Measurements from ENCODE around the gene TWF2.

The TWF2 gene

DNA sequence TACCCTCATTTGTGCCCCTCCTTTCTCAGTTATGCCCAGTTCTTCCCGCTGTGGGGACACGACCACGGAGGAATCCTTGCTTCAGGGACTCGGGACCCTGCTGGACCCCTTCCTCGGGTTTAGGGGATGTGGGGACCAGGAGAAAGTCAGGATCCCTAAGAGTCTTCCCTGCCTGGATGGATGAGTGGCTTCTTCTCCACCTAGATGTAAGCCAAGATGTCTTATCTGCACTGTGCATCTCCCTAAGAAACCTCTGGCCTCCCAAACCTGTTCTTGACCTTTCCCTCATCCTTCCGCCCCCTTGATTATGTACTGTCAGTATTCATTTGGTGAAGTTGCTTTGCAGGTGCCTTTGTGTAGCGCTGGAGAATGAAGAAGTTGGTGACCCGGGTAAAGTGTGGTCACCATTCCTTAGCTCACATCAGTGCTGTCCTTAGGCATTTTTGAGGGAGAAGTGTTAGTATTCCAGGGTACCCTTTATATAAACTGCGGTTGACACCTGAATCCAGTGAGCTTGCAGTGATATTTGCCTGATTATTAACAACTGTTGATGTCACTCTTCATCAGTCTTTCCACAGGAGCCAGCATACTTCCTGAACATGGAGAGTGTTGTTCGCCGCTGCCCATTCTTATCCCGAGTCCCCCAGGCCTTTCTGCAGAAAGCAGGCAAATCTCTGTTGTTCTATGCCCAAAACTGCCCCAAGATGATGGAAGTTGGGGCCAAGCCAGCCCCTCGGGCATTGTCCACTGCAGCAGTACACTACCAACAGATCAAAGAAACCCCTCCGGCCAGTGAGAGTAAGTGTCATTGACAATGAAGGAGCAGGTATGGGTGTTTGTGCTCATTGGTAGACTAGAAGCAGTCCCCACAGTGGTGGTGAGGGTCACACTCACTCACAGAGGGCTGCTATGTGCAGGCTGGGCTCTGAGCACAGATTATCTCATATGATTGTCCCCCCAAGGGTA lies 40.0 kb downstream of the TWF2 start:
- DNase-seq = no peak

DNA sequence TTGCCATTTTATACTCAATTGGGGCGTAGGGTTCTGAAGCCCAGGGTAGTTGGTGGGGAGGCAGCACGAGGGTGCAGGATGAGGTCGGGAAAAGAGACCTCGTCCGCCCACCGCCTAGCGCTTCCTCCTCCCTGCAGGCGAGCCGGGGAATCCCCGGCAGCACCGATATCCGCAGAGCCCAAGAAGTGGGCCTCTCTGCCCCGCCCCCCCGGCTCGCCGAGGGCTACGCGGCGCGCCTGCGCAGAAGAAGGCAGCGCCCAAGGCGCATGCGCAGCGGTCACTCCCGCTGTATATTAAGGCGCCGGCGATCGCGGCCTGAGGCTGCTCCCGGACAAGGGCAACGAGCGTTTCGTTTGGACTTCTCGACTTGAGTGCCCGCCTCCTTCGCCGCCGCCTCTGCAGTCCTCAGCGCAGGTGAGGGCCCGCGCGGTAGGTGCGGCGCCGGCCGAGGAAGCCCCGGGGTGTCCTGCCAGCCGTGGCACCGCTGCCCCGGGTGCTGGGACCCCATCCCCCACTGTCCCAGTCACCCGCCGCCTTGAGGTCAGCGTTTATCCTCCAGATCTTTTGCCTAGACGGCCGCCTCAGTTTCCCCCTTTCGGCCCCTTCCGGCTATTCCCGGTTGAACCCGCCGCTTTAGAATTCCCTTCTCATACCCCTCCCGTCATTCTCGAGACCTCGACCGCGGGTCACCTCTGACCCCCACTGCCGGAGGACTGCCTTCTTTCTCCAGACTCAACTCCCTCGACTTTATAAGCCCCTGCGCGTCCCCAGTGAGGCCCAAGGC lies 40.9 kb downstream of the TWF2 start, which contains the start of gene ALAS1:
TSS of gene ALAS1 (plus strand) at position 319 of the 784 bp plus-strand sequence. CDS start 1,082 bp downstream, outside the sequence.
- peak; percentile 58 for DNase-seq

DNA sequence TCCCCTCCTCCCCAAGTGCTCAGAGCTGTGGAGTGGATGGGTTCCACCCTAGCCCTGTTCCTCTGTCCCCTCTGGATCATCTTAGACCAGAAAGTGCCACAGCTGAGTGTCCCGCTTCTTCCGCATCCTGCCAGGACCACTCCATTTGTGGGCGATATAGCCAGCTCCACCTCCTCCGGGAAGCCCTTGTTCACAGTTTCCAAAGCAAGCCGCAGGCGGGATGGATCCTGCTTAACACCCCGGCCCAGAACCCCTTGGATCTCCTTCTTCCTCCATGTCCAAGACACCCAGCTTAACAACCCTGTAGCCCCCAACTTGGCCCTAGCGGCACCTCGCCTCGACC lies 41.5 kb downstream of the TWF2 start:
- no peak for DNase-seq

DNA sequence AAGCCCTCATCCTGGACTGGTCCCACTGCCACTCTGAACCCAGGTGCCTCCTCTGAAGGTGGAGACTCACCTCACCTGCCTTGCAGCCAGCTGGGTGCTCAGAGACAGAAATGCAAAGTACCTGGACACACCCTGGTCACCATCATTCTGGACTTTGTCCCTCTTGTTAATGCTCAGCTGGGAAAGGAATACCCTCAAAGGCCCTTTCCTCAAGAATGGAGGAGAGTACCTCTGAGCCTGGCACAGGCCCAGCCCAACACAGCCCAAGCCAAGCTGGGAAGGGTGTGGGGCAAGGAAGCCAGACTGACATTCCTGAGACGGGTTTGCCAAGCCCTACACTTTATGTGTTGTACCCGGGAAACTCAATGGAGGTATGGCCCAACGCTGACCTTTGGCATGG lies 42.0 kb downstream of the TWF2 start:
- DNase-seq = no peak

DNA sequence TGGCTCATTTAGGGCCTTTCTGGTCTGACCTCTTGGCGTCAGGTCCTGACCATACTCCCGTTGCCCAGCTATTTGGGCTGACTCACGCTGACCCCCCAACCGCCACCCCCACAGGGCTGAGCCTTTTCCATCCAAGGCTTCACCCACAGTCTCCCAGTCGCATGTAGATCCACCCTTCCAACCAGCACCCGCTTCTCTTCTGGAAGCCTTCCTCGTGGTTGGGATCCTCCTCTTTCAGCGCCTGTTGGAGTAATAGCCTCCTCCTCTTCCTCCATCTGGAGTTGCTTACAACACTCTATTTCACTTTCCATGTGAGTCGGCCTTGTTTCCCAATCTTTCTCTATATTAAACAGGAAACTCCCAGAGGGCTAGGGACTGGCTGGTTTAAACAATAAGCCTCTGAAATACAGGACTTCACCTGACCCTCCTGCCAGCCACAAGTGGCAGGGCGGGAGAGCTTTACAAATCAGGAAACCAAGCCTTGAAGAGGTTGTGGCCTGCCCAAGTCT lies 43.1 kb downstream of the TWF2 start:
- no peak for DNase-seq

DNA sequence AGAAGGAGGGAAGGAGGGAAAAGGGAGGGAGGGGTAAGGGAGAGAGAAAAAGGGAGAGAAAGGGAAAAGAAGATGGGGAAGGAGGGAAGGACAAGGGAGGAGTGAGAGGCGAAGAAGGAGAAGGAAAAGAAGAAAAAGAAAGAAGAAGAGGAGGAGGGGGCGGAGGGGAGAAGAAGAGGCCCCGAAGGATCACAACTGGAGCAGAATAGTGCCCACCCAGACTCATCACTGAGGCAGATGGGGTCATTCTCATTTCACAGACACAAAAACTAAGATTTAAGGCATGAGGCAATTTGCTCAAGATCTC lies 43.7 kb downstream of the TWF2 start:
- DNase-seq = no peak

- DNase-seq = no peak
Measured at GRCh38 chr3:52194485-52195290, 44.3 kb downstream of the TWF2 start.

GRCh38 chr3:52193065-52193464 lies 45.9 kb downstream of the TWF2 start:
- DNase-seq = no peak

DNA sequence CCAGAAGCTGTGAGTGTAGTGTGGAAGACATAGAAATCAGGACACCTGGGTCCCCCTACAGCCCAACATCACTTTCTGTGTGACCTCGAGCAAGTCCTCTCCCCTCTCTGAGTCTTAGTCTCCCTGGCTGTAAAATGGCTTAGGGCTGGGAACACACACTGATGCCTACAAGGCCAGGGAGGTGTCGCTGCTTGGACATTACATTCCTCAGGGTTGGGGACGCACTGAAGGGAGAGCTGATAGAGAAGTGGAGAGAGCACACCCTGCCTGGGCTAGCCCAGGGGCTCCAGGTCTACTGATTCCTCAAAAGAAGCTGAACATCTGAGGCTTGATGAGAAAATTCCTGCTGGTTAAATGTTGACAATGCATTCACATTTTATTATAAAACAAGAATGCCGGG lies 47.3 kb downstream of the TWF2 start:
- no peak for DNase-seq

- DNase-seq = no peak
Measured at GRCh38 chr3:52190294-52191074, 48.5 kb downstream of the TWF2 start.

DNA sequence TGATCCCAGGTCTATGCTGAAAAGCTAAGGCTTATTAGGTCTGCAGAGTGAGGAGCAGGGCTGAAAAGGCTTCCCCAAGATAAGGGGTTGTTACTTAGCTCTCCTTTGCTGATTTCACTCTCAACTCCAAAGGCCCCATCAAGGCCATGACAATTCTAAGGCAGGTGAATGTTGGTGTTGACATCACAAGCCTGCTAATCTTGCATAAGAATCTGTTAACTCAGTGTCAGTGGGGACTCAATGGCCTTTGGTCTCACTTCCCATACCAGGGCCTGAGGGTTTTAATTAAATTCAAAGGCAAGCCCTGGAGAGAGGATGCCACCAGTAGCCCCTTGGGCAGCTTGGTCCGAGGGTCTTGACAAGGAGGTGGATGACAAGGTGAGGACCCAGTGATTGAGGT lies 50.4 kb downstream of the TWF2 start:
- DNase-seq = no peak

- DNase-seq = no peak
Measured at GRCh38 chr3:52186729-52187128, 52.2 kb downstream of the TWF2 start.

- DNase-seq = no peak
Measured at GRCh38 chr3:52185837-52186236, 53.1 kb downstream of the TWF2 start.

GRCh38 chr3:52185311-52185710 lies 53.6 kb downstream of the TWF2 start:
- DNase-seq = no peak

- DNase-seq = no peak
Measured at GRCh38 chr3:52184690-52185089, 54.3 kb downstream of the TWF2 start.

GRCh38 chr3:52183786-52184445 lies 55.0 kb downstream of the TWF2 start:
- DNase-seq = no peak

DNA sequence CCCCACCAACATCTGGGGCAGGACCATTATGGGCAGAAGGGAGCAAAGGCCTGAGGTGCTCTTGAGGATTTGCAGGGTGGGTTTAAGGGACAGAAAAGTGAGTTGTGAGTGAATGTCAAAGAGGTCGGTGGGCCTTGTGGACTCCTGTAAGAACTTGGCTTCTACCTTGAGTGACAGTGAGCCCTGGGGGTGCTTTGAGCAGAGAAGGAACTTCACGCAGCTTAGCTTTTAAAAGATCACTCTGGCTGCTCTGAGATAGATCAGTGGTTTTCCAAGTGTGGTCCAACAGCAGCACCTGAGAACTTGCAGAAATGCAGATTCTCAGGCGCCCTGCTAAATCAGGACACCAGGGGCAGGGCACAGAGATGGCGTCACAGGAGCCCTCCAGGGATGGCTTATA lies 56.3 kb downstream of the TWF2 start:
- no peak for DNase-seq

- DNase-seq = no peak
Measured at GRCh38 chr3:52182196-52182595, 56.8 kb downstream of the TWF2 start.

GRCh38 chr3:52181543-52181942 lies 57.4 kb downstream of the TWF2 start:
- DNase-seq = no peak
